Measurements from ENCODE around the gene OR5H2. TPM values are rescaled to one million over a fixed set of nuclear protein-coding genes. Genes with fewer than 3 reads are reported as not detected.

Gene OR5H2
- total and polyA plus RNA-seq, 3 donors from 2014 or later: not detected

GRCh38 chr3:98269846-98270245, 12.5 kb upstream of the OR5H2 start:
- H3K4me3 ChIP-seq: no peak overlapping the region
- 82 to 84% methylated on average over 3 of the region's 3 CpGs for WGBS, 2 donors
- H3K9me3 ChIP-seq: no peaks in the 10 kb centered on the region
- no peaks in the 10 kb centered on the region for H3K4me1 ChIP-seq
- no peaks in the 10 kb centered on the region for H3K36me3 ChIP-seq (ENCODE audit: low read depth, missing control alignments)
- no peak overlapping the region for H3K27ac ChIP-seq
- intact Hi-C loops (cut with DNase I; ENCODE audit: low total_unique reads): no loop called here
- DNase-seq: no peak
- no peak for TF ChIP-seq POLR2A (IDR thresholded peaks at IDR 0.05)
- TF ChIP-seq CTCF (IDR thresholded peaks at IDR 0.05): no peak
- H3K27me3 ChIP-seq: no peaks in the 10 kb centered on the region

- no peaks in the 10 kb centered on the region for H3K4me1 ChIP-seq
- no peaks in the 10 kb centered on the region for H3K27me3 ChIP-seq
- H3K9me3 ChIP-seq: no peaks in the 10 kb centered on the region
- TF ChIP-seq POLR2A (IDR thresholded peaks at IDR 0.05) (no peak), CTCF (IDR thresholded peaks at IDR 0.05) (no peak)
- no peaks in the 10 kb centered on the region for H3K36me3 ChIP-seq (ENCODE audit: low read depth, missing control alignments)
- intact Hi-C loops (cut with DNase I; ENCODE audit: low total_unique reads): no loop called here
- no peak overlapping the region for H3K27ac ChIP-seq
- 73 to 75% methylated on average over 3 of the region's 3 CpGs for WGBS, 2 donors
- H3K4me3 ChIP-seq: no peak overlapping the region
- DNase-seq: no peak
These were observed 10.2 kb upstream of the OR5H2 start for GRCh38 chr3:98272126-98272525.

- Histone ChIP-seq H3K27ac (no peak overlapping the region), H3K27me3 (no peaks in the 10 kb centered on the region), H3K9me3 (no peaks in the 10 kb centered on the region), H3K4me3 (no peak overlapping the region), H3K36me3 (ENCODE audit: low read depth, missing control alignments) (no peaks in the 10 kb centered on the region), H3K4me1 (no peaks in the 10 kb centered on the region)
- intact Hi-C loops (cut with DNase I; ENCODE audit: low total_unique reads): no loop called here
- WGBS, 2 donors: 69 to 83% methylated on average over 1 to 3 of the region's 3 CpGs
- DNase-seq: no peak
- TF ChIP-seq CTCF (IDR thresholded peaks at IDR 0.05) (no peak), POLR2A (IDR thresholded peaks at IDR 0.05) (no peak)
These were observed 7.4 kb upstream of the OR5H2 start for GRCh38 chr3:98274914-98275313.

- DNase-seq: no peak
- intact Hi-C loops (cut with DNase I; ENCODE audit: low total_unique reads): no loop called here
- TF ChIP-seq POLR2A (IDR thresholded peaks at IDR 0.05) (no peak), CTCF (IDR thresholded peaks at IDR 0.05) (no peak)
- 93 to 100% methylated on average over 1 of the region's 1 CpG for WGBS, 2 donors
- Histone ChIP-seq H3K4me1 (no peaks in the 10 kb centered on the region), H3K27me3 (no peaks in the 10 kb centered on the region), H3K9me3 (no peaks in the 10 kb centered on the region), H3K4me3 (no peak overlapping the region), H3K27ac (no peak overlapping the region), H3K36me3 (ENCODE audit: low read depth, missing control alignments) (no peaks in the 10 kb centered on the region)
These were observed 8.6 kb downstream of the OR5H2 start for GRCh38 chr3:98290916-98291315.

GRCh38 chr3:98291332-98291957, 9.1 kb downstream of the OR5H2 start:
- TF ChIP-seq POLR2A (IDR thresholded peaks at IDR 0.05) (no peak), CTCF (IDR thresholded peaks at IDR 0.05) (no peak)
- Histone ChIP-seq H3K27ac (no peak overlapping the region), H3K27me3 (no peaks in the 10 kb centered on the region), H3K9me3 (no peaks in the 10 kb centered on the region), H3K4me1 (no peaks in the 10 kb centered on the region), H3K4me3 (no peak overlapping the region), H3K36me3 (ENCODE audit: low read depth, missing control alignments) (no peaks in the 10 kb centered on the region)
- no peak for DNase-seq
- intact Hi-C loops (cut with DNase I; ENCODE audit: low total_unique reads): no loop called here
- WGBS, 2 donors: 82 to 86% methylated on average over 9 to 10 of the region's 10 CpGs

All from testis (tissue), 3 donors.